Retinal pigment epithelial cell (primary cell): ENCODE measurements around the gene MAP1S.
A peak's percentile ranks its signal among the peaks of the same experiment; 100 is the strongest.

Experiments used
- DNase-seq: peaks from one replicate; pipeline ENCODE4 v3.0.0-alpha.2; 2010; ENCODE audit warnings: low read depth
- H3K4me3 ChIP-seq: 2 replicates; pipeline ENCODE4 v1.5.1; 2011; ENCODE audit warnings: mild to moderate bottlenecking, low read length, control low read depth, moderate library complexity
- CTCF ChIP-seq: conservative IDR thresholded peaks from 2 replicates; pipeline ENCODE4 v1.5.1; 2011; ENCODE audit warnings: low read depth, low read length, control low read depth, inconsistent platforms

Gene MAP1S, protein sequence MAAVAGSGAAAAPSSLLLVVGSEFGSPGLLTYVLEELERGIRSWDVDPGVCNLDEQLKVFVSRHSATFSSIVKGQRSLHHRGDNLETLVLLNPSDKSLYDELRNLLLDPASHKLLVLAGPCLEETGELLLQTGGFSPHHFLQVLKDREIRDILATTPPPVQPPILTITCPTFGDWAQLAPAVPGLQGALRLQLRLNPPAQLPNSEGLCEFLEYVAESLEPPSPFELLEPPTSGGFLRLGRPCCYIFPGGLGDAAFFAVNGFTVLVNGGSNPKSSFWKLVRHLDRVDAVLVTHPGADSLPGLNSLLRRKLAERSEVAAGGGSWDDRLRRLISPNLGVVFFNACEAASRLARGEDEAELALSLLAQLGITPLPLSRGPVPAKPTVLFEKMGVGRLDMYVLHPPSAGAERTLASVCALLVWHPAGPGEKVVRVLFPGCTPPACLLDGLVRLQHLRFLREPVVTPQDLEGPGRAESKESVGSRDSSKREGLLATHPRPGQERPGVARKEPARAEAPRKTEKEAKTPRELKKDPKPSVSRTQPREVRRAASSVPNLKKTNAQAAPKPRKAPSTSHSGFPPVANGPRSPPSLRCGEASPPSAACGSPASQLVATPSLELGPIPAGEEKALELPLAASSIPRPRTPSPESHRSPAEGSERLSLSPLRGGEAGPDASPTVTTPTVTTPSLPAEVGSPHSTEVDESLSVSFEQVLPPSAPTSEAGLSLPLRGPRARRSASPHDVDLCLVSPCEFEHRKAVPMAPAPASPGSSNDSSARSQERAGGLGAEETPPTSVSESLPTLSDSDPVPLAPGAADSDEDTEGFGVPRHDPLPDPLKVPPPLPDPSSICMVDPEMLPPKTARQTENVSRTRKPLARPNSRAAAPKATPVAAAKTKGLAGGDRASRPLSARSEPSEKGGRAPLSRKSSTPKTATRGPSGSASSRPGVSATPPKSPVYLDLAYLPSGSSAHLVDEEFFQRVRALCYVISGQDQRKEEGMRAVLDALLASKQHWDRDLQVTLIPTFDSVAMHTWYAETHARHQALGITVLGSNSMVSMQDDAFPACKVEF

GRCh38 chr19:17718947-17719711 is at the start of gene MAP1S:
MAP1S (plus strand) TSS chr19:17719480; CDS start chr19:17719503, 23 bp downstream.
- TF ChIP-seq CTCF: no peak
- peak within 1 kb of the TSS; percentile 81 for H3K4me3 ChIP-seq
- DNase-seq: no peak

DNA sequence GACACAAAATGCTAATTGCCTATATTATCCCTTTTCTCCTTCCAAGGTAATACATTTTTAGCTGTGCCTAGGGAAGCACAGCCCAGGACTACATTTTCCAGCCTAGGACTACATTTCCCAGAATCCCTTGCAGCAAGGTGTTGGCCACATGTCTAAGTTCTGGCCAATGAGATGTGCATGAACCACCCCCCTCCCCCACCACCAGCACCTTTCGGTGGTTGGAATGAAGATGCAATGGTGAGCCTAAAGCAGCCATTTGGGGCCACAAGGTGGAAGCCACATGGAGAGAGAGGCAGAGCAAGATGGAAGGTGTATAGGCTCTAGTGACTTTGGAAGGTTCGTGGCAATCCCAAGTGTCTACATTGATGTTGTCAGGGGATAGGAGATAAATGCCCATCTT is 47.4 kb upstream of the MAP1S start:
- H3K4me3 ChIP-seq: no peak overlapping the region
- no peak for DNase-seq
- no peak for TF ChIP-seq CTCF

- DNase-seq: no peak
- no peak overlapping the region for H3K4me3 ChIP-seq
- no peak for TF ChIP-seq CTCF
Measured at GRCh38 chr19:17673937-17674799, 45.1 kb upstream of the MAP1S start.

DNA sequence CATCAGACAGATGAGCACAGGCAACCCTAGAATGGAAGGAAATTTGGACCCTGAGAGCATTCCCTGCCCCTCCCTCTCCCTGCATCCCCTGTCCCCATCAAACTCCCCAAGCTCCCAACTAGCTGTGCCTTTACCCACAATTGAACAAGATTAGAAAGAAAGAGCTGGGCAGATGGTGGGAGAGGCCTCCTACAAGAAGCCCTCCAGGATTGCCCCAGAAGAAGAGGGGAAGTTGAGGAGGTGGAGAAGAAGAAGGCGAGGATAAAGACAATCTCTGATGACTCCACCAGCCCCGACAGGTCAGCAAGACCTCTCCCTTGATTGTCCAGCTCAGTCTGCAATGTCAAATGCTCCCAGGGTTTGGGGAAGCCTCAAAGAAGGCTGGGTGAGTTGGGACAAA is 43.0 kb upstream of the MAP1S start:
- DNase-seq: no peak
- no peak for TF ChIP-seq CTCF
- H3K4me3 ChIP-seq: no peak overlapping the region

DNA sequence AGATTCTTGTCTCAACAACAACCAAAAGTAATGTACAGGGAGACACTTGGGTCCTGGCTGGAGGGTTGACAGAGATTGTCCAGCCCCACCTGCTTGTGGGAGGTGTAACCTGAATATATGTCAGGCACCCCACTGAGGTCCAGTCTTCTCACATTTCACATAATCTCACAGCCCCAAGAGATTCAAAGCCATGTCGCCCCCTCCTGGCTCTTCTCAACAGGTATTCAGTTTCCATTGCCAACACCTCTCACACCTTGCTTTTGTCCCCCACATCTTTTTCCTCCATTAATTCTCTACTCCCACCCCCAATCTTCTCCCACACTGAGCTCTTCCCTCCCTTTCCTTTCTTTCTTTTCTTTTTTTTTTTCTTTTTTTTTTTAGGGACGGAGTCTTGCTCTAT is 42.3 kb upstream of the MAP1S start:
- DNase-seq: no peak
- peak; percentile 36 for TF ChIP-seq CTCF

GRCh38 chr19:17678836-17679235 is 40.4 kb upstream of the MAP1S start:
- no peak for DNase-seq
- TF ChIP-seq CTCF: no peak
- no peak overlapping the region for H3K4me3 ChIP-seq

More for the DNA sequence above, 42.3 kb upstream of the MAP1S start:
- no peak overlapping the region for H3K4me3 ChIP-seq
